Heart right ventricle (tissue), 16 donors: ENCODE measurements around the gene DGCR2. TPM values are rescaled to one million over a fixed set of nuclear protein-coding genes. Genes with fewer than 3 reads are reported as not detected.
A peak's percentile ranks its signal among the peaks of the same experiment; 100 is the strongest.

Experiments
- ATAC-seq, 8 donors: fragments of 200-7000 bp; cut with Tn5 transposase; one replicate each; pipeline ENCODE4 v1.9.1; 2020; ENCODE audit warnings: mild to moderate bottlenecking in 8 of 8, moderate library complexity in 8 of 8, moderate number of reproducible peaks in 1 of 8
- DNase-seq, 2 donors: peaks; one replicate each; pipeline ENCODE4 v3.0.0-alpha.2; 2020
- H3K27ac ChIP-seq, 10 donors: fragments of 200-600 bp; sonication (generic) in 2 of 10; one replicate each; pipeline versions ENCODE4 v1.5.0 to v1.8.0; 2020 to 2022; ENCODE audit warnings: mild to moderate bottlenecking in 3 of 10
- H3K27me3 ChIP-seq, 7 donors: fragments of 200-600 bp; one replicate each; pipeline ENCODE4 v1.8.0; 2021 to 2022; ENCODE audit warnings: mild to moderate bottlenecking in 2 of 7
- H3K36me3 ChIP-seq, 9 donors: fragments of 200-600 bp; sonication (generic) in 1 of 9; one replicate each; pipeline versions ENCODE4 v1.5.0 to v1.8.0; 2020 to 2022; ENCODE audit warnings: mild to moderate bottlenecking in 2 of 9
- H3K4me1 ChIP-seq, 9 donors: fragments of 200-600 bp; sonication (generic) in 1 of 9; one replicate each; pipeline versions ENCODE4 v1.5.0 to v1.8.0; 2020 to 2022; ENCODE audit warnings: mild to moderate bottlenecking in 4 of 9
- H3K4me3 ChIP-seq, 10 donors: fragments of 200-600 bp; sonication (generic) in 2 of 10; one replicate each; pipeline versions ENCODE4 v1.5.0 to v1.8.0; 2020 to 2022; ENCODE audit warnings: mild to moderate bottlenecking in 7 of 10, moderate library complexity in 2 of 10
- H3K9me3 ChIP-seq, 11 donors: fragments of 200-600 bp in 10 of 11; sonication (generic) in 2 of 11; one replicate each; pipeline versions ENCODE4 v1.5.0 to v1.8.0; 2013 to 2022; ENCODE audit warnings: mild to moderate bottlenecking in 2 of 11, control low read depth in 1 of 11, moderate library complexity in 1 of 11
- WGBS, 2 donors: extraction: QIAGEN DNeasy Blood & Tissue Kit; methylation state at CpG; one replicate each; pipeline ENCODE4 v1.1.7; 2013; ENCODE audit warnings: inconsistent platforms in 1 of 2; 5-methylcytosine and 5-hydroxymethylcytosine counted together
- intact Hi-C, 10 donors: fragments of 100-400 bp; cut with DNase I; formaldehyde crosslinking; loops; one replicate each; pipeline versions ENCODE4 v1.11.1 to v1.14.2; 2022
- polyA plus RNA-seq, 2 donors: library from polyadenylated mRNA; stranded (reverse); fragments of 200-250 nt; gene quantifications; one replicate each; pipeline ENCODE4 v1.2.3, GENCODE V29; 2013
- total RNA-seq, 10 donors: library from RNA; stranded (reverse); fragmentation: NEBNext Ultra II Directional in 3 of 10; extraction: Animal tissue kit (Norgen Biotek cat#: 25700) in 3 of 10; gene quantifications; one replicate each; pipeline versions ENCODE4 v1.2.1 to v1.2.4, GENCODE V29; 2021 to 2023
- TF ChIP-seq, protein P1 (sequence below), 9 donors: fragments of 200-600 bp; sonication (generic) in 2 of 9; IDR thresholded peaks; one replicate each; pipeline versions ENCODE4 v1.5.0 to v1.8.0; 2021 to 2022; ENCODE audit warnings: antibody characterized with exemption in 9 of 9, mild to moderate bottlenecking in 5 of 9, moderate library complexity in 1 of 9
- donor health status: Arrhythmogenic right ventricular cardiomyopathy.
- donor health status: ischemic (EF 13 %, LVEDD 7.1; RV severe dilation, severe dysfunction).
- donor health status: healthy with polysubstance abuse.
- donor health status: DM: no; HTN: yes; CAD: no.
- donor health status: DM: no; HTN: no; CAD: no.
- donor health status: ischemic (EF 25% LVEDD 6.9; RV normal size, moderate dysfunction).
- donor health status: ischemic (EF 25% LVEDD 5.7; RV mildly dilated, moderate dysfunction).
- donor health status: healthy.
- donor health status: DM: yes; HTN: yes; CAD: no.
- donor health status: Ischemic cardiomyopathy.
- donor health status: ischemic (EF 35%, LVEDD 5.7; RV mildly dilated, moderate dysfunction).
- donor health status: nonischemic (EF 11% LVEDD 7.7; RV severe dilation, severe dysfunction).
- donor health status: DM: yes; HTN: yes; CAD: no.
- donor health status: PGD.
- donor health status: ischemic (EF 29% LVEDD 5.4; RV normal size, mild dysfunction).
- donor health status: nonischemic (EF 23%, LVEDD 6.1; RV moderate dilation, normal function).

The DGCR2 gene
- total and polyA plus RNA-seq, 12 donors: 17.0 to 58.0 (median 39.1) TPM

DNA sequence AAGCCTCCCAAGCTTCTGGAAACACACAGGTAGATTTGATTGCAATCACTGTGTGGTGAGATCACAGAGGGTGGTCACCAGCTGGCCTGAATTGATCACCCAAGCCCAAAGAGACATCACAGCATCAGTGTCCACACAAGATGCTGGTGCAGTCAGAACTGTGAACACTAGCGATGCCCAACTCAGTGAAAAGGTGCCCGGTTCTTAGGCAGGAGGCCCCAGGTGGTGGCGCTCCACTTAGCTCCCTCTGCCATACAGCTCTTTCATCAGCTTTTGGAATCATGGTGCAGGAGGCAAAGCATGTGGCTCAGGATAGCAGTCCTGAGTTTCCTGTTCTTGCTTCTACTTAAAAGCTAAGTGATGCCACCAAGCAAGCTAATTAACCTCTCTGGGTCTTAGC lies 11.1 kb downstream of the DGCR2 start:
- peaks cover 0 to 6% (median 0%) of the 10 kb centered on the region in 9 donors for H3K36me3 ChIP-seq
- peaks cover 21 to 79% (median 59%) of the 10 kb centered on the region in 9 donors for H3K4me1 ChIP-seq
- no peaks in the 10 kb centered on the region for H3K9me3 ChIP-seq
- ATAC-seq (no peak), DNase-seq (no peak)
- TF ChIP-seq, protein P1, sequence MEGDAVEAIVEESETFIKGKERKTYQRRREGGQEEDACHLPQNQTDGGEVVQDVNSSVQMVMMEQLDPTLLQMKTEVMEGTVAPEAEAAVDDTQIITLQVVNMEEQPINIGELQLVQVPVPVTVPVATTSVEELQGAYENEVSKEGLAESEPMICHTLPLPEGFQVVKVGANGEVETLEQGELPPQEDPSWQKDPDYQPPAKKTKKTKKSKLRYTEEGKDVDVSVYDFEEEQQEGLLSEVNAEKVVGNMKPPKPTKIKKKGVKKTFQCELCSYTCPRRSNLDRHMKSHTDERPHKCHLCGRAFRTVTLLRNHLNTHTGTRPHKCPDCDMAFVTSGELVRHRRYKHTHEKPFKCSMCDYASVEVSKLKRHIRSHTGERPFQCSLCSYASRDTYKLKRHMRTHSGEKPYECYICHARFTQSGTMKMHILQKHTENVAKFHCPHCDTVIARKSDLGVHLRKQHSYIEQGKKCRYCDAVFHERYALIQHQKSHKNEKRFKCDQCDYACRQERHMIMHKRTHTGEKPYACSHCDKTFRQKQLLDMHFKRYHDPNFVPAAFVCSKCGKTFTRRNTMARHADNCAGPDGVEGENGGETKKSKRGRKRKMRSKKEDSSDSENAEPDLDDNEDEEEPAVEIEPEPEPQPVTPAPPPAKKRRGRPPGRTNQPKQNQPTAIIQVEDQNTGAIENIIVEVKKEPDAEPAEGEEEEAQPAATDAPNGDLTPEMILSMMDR (IDR thresholded peaks at IDR 0.05): no peak
- peak overlapping the region in 1 of 10 donors; percentile 78 for H3K27ac ChIP-seq
- 87 to 90% methylated on average over 3 of the region's 3 CpGs for WGBS, 2 donors
- intact Hi-C loops: loop anchor here in 1 of 10 donors (5.0 kb wide), 1 partner anchor 51 kb away; no protein-coding TSS in a partner anchor
- no peak overlapping the region for H3K4me3 ChIP-seq
- H3K27me3 ChIP-seq: no peaks in the 10 kb centered on the region

DNA sequence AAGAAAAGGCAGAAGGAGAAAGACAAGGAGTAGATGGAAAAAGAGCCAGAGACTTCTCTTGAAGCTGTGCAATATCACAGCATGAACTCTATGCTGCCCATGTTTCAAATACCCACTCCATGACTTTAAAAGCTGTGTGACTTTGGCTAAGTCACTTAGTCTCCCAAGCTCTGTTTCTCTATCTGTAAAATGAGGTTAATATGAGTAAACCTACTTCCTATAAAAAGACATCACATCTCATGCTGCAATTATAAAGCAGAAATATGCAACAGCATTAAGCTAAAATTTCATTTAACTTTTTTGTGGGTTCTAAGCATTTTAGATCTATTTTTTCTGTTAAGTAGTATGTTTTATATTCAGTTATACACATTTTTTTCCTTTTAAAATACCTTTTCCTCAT lies 11.6 kb downstream of the DGCR2 start:
- TF ChIP-seq, protein P1 (IDR thresholded peaks at IDR 0.05): no peak
- H3K27me3 ChIP-seq: no peaks in the 10 kb centered on the region
- ATAC-seq (no peak), DNase-seq (no peak)
- intact Hi-C loops: loop anchor here in 1 of 10 donors (5.0 kb wide), 1 partner anchor 52 kb away; no protein-coding TSS in a partner anchor
- H3K27ac ChIP-seq: peak overlapping the region in 1 of 10 donors; percentile 78
- H3K9me3 ChIP-seq: no peaks in the 10 kb centered on the region
- peaks cover 21 to 77% (median 59%) of the 10 kb centered on the region in 9 donors for H3K4me1 ChIP-seq
- H3K36me3 ChIP-seq: peaks cover 0 to 5% (median 0%) of the 10 kb centered on the region in 9 donors
- H3K4me3 ChIP-seq: no peak overlapping the region

DNA sequence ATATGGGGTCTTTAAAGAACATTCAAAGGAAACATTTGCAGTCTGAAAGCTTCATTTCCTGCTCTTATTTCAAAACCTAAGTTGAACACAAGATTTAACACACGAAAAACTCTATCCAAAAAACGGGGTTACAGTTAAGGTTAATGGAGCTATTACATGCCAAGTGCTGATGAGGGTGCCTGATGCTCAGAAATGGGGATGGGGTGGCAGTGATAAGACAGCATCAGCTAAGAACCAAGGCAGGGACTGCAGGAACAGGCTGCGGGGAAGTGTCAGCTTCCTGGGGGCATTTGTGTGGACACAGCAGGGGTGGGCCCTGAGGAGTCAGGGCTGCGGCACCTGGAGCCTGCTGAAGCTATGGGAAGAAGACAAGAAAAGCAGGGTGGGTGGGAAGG lies 12.2 kb downstream of the DGCR2 start:
- TF ChIP-seq, protein P1 (IDR thresholded peaks at IDR 0.05): no peak
- H3K4me3 ChIP-seq: peak overlapping the region in 1 of 10 donors; percentile 13
- H3K4me1 ChIP-seq: peaks cover 16 to 72% (median 55%) of the 10 kb centered on the region in 9 donors
- no peak for DNase-seq
- intact Hi-C loops: loop anchor here in 1 of 10 donors (5.0 kb wide), 1 partner anchor 52 kb away; no protein-coding TSS in a partner anchor
- no peak for ATAC-seq
- H3K27ac ChIP-seq: peak overlapping the region in 2 of 10 donors; percentile 19 to 78
- WGBS, 2 donors: 32 to 81% methylated on average over 4 of the region's 4 CpGs
- H3K9me3 ChIP-seq: no peaks in the 10 kb centered on the region
- H3K27me3 ChIP-seq: no peaks in the 10 kb centered on the region
- peaks cover 0 to 3% (median 0%) of the 10 kb centered on the region in 9 donors for H3K36me3 ChIP-seq

DNA sequence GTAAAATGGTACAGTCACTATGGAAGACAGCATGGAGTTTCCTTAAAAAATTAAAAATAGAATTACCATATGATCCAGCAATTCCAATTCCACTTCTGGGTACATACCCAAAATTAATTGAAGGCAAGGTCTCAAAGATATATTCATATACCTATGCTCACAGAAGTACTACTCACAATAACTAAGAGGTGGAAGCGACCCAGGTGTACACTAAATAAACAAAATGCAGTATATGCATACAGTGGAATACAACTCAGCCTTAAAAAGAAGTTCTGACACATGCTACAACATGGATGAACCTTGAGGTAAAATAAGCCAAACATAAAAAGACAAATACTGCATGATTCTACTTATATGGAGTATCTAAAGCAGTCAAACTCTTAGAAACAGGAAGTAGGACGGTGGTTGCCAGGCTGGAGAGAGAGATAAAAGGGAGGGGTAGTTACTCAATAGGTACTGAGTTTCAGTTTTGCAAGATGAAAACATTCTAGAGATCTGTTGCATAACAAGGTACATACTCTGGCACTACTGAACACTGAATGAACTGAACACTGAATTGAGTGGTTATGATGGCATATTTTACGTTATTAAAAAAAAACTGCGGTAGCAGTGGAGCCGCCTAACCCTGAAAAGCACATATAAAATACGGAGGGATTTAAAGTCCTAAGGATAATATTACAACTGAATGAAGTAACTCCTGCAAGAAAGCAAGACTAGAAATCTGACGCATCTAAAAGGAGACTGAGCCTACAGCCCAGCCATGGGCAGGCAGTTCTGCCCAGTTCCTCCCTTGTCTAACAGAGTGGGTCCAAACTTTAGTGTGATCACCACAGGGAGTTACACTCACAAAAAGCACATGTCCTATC lies 12.8 kb downstream of the DGCR2 start:
- Histone ChIP-seq H3K4me3 (peak overlapping the region in 1 of 10 donors; percentile 13), H3K27me3 (no peaks in the 10 kb centered on the region), H3K4me1 (peaks cover 13 to 69% (median 53%) of the 10 kb centered on the region in 9 donors), H3K9me3 (no peaks in the 10 kb centered on the region), H3K36me3 (peaks cover 0 to 3% (median 0%) of the 10 kb centered on the region in 9 donors), H3K27ac (peak overlapping the region in 2 of 10 donors; percentile 19 to 78)
- 67 to 73% methylated on average over 7 of the region's 7 CpGs for WGBS, 2 donors
- TF ChIP-seq, protein P1 (IDR thresholded peaks at IDR 0.05): no peak
- no peak for DNase-seq
- ATAC-seq: peak in 6 of 8 donors; percentile 44 to 83 (median 60)
- intact Hi-C loops: loop anchor here in 1 of 10 donors (5.0 kb wide), 1 partner anchor 53 kb away; no protein-coding TSS in a partner anchor
